ENCODE results near the gene RPS25.

DNA sequence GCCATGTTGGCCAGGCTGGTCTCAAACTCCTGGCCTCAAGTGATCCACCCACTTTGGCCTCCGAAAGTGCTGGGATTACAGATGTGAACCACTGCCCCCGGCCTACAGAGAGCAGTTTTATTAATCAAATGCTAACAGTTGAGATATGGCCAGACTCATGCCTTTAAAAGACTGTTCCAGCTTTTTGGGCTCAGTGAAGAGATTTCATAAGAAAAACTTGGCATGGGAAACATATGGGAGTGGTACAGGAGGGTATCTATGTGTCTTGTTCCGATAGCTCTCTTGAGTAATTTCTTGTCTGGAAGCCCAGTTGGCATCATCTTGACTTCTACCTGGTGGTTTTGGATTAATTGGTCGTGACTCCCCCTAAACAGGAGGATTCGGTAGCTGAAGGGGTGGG is 20.7 kb upstream of the RPS25 start:
- TF ChIP-seq, protein P1, sequence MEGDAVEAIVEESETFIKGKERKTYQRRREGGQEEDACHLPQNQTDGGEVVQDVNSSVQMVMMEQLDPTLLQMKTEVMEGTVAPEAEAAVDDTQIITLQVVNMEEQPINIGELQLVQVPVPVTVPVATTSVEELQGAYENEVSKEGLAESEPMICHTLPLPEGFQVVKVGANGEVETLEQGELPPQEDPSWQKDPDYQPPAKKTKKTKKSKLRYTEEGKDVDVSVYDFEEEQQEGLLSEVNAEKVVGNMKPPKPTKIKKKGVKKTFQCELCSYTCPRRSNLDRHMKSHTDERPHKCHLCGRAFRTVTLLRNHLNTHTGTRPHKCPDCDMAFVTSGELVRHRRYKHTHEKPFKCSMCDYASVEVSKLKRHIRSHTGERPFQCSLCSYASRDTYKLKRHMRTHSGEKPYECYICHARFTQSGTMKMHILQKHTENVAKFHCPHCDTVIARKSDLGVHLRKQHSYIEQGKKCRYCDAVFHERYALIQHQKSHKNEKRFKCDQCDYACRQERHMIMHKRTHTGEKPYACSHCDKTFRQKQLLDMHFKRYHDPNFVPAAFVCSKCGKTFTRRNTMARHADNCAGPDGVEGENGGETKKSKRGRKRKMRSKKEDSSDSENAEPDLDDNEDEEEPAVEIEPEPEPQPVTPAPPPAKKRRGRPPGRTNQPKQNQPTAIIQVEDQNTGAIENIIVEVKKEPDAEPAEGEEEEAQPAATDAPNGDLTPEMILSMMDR (IDR thresholded peaks at IDR 0.05; ENCODE audit: poor library complexity, severe bottlenecking), result no peak
- TF ChIP-seq SMC3 (conservative IDR thresholded peaks at IDR 0.05; ENCODE audit: poor library complexity) (no peak), POLR2AphosphoS5 (IDR thresholded peaks at IDR 0.05) (no peak), RAD21 (conservative IDR thresholded peaks at IDR 0.05) (no peak), EP300 (conservative IDR thresholded peaks at IDR 0.05; ENCODE audit: poor library complexity, severe bottlenecking) (no peak)

Measured in neural cell (in vitro differentiated cells).